ENCODE data around the gene CNTN4.

CNTN4 gene

DNA sequence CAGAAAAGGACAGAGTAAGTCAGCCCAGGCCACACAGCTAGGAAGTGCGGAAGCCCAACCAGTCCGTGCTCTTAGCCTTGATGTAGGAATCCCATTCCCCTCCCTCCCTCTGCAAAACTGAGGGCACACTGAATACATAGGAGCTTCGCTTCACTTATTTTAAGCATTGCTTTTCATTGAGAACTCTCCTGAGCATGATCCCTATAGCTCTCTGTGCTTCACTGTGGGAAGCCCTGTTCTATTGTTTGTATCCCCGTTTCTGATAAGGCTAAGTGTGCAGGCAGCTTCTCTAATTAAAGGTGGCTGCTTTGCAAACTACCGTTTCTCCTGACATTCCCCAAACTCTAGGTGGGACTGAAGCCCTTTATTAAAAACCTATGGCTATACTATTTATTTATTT is 981.6 kb downstream of the CNTN4 start:
- no peak for DNase-seq

GRCh38 chr3:3081381-3082233 is 982.9 kb downstream of the CNTN4 start:
- no peak for DNase-seq

DNA sequence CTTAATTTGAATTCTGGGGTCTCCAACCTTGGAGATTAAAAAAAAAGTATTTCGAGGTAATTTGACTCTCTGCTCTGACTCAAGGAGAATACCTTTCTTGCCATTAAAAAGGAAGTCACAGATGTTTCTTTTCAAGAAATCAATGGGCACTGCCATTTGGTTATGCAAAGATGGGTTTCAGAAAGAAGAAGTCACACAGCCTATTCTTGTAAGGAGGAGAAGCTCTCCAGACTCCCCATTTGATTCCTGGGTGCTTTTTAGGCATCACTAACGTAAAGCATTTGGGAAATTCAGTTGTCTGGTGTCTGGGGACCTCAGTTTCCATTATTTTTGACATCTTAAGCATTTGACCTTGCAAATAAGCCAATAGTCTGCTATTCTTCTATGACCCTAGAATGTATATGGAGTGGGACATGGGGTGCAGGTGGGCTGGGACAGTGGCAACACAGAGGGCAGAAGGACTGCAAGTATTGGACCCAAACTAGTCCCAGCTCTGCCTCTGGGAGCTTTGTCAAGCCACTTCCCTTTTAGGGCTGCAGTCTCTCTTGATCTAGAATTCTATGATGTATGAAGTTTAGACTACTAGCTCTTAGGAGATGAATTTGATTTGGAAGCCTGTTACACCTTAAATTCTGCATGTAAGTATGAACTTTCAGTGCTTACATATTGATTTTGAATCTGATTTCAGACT is 983.7 kb downstream of the CNTN4 start:
- DNase-seq, result no peak

DNA sequence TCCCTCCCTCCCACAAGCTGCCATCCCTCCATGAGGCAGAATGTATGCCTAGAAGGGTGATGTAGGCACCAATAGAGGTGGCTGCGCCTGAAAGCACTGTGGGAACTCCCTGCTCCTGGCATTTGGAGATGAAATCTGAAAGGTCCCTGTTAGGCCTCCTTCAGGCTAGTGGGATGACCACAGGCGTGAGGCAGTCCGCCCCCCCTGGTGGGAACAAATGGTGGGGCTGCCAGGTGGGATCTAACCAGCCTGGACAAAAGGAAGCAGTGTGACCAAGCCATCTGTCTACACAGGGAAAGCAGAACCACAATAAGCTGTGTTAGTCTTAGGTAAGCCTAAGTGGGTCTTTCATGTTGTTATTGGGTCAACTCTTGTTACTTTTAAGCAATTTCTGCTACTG is 986.2 kb downstream of the CNTN4 start:
- DNase-seq, result no peak

DNA sequence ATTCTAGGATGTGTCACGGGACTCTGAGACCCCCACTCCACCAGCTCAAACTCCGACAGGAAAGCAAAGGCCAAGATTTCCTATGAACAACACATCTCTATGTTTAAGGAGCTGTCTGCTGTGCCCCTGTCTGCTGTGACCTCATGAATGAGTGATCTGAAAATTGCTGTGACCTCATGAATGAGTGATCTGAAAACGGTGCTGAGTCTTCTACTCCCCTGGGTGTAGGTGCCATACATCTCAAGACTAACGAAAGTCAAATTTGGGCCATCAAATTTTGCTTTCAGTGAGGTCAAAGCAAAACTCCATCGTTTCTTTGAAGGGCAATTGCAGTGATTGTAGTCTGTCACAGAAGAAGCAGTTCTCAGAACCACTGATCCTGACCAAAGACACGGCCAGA is 987.1 kb downstream of the CNTN4 start:
- no peak for DNase-seq

GRCh38 chr3:3086239-3086638 is 987.6 kb downstream of the CNTN4 start:
- DNase-seq, result no peak

GRCh38 chr3:3087279-3087678 is 988.6 kb downstream of the CNTN4 start:
- no peak for DNase-seq

- no peak for DNase-seq
These were observed 989.2 kb downstream of the CNTN4 start for GRCh38 chr3:3087716-3088465.

- DNase-seq, result no peak
These were observed 990.4 kb downstream of the CNTN4 start for GRCh38 chr3:3089017-3089416.

- no peak for DNase-seq
These were observed 999.3 kb downstream of the CNTN4 start for GRCh38 chr3:3097958-3098357.

DNA sequence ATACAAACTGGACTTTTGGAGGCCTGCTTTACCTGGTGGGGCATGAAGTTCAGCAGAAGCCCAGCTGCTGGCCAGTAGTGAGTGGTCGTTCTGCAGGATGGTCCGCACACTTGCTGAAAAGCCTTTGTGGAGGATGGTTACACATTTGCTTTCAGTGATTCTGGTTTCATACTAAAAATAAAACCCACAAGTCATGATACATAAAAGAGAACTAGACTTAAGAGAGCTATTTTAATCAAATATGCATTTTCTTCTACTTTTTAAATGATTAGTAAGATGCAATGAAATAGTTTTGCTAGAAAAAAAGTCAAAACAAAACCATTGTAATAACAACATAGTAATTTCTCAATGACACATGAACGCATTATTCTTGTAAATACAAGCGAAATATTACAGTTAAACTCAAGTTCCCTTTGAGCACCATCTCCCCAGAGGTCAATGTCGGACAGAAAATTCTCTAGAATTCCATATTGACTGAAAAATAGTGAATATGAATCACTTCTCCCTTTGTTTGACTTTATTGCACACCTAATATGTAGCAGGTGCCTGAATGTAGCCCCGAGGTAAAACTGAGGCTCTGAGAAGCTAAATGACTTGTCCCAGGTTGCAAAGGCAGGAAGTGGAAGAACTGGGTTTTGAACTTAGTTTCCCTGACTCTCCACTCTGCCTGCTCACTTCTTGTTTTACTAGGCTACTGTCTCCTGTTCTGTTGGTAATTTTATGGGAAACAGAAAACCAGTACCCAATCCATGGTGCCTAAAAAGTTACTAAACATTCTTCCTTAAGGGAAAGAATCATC is 1003.2 kb downstream of the CNTN4 start:
- no peak for DNase-seq

GRCh38 chr3:3102751-3103150 is 1004.1 kb downstream of the CNTN4 start:
- DNase-seq, result no peak

DNA sequence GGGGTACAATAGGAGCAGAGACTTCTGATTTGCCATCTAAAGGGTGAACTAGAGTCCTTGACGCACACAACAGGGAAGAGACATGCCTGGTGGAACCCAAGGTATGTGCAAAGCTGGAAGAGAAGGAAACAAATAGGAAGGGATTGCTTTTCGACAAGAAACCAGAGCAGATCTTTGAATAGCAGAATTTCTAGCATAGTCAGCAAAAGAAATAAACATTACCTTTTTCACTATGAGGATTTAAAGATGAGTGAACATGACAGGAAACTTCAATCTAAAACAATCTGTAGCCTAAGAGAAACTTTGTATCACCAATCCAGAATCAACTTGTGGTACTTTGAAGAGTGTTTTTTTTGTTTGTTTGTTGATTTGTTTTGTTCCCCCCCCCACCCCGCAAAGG is 1006.6 kb downstream of the CNTN4 start:
- no peak for DNase-seq

- DNase-seq, result no peak
These were observed 1007.1 kb downstream of the CNTN4 start for GRCh38 chr3:3105815-3106214.

GRCh38 chr3:3107181-3107580 is 1008.5 kb downstream of the CNTN4 start:
- DNase-seq, result no peak
